LNCAP (cell line): ENCODE results near the gene TAF4.

Experiments used
- TF ChIP-seq, protein P1 (sequence below): fragments of 450-650 bp; IDR thresholded peaks from 2 replicates; pipeline ENCODE4 v1.5.1; 2017; ENCODE audit warnings: mild to moderate bottlenecking

The TAF4 gene

GRCh38 chr20:62067547-62068260 is 2.0 kb upstream of the TAF4 start:
- TF ChIP-seq, protein P1, sequence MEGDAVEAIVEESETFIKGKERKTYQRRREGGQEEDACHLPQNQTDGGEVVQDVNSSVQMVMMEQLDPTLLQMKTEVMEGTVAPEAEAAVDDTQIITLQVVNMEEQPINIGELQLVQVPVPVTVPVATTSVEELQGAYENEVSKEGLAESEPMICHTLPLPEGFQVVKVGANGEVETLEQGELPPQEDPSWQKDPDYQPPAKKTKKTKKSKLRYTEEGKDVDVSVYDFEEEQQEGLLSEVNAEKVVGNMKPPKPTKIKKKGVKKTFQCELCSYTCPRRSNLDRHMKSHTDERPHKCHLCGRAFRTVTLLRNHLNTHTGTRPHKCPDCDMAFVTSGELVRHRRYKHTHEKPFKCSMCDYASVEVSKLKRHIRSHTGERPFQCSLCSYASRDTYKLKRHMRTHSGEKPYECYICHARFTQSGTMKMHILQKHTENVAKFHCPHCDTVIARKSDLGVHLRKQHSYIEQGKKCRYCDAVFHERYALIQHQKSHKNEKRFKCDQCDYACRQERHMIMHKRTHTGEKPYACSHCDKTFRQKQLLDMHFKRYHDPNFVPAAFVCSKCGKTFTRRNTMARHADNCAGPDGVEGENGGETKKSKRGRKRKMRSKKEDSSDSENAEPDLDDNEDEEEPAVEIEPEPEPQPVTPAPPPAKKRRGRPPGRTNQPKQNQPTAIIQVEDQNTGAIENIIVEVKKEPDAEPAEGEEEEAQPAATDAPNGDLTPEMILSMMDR, result no peak

- TF ChIP-seq, protein P1, result no peak
These were observed 1.3 kb upstream of the TAF4 start for GRCh38 chr20:62066983-62067433.

GRCh38 chr20:62066339-62066982 is 780 bp upstream of the TAF4 start:
- TF ChIP-seq, protein P1, result no peak

GRCh38 chr20:62064770-62065673 is 659 bp downstream of the TAF4 start:
- TF ChIP-seq, protein P1, result no peak

DNA sequence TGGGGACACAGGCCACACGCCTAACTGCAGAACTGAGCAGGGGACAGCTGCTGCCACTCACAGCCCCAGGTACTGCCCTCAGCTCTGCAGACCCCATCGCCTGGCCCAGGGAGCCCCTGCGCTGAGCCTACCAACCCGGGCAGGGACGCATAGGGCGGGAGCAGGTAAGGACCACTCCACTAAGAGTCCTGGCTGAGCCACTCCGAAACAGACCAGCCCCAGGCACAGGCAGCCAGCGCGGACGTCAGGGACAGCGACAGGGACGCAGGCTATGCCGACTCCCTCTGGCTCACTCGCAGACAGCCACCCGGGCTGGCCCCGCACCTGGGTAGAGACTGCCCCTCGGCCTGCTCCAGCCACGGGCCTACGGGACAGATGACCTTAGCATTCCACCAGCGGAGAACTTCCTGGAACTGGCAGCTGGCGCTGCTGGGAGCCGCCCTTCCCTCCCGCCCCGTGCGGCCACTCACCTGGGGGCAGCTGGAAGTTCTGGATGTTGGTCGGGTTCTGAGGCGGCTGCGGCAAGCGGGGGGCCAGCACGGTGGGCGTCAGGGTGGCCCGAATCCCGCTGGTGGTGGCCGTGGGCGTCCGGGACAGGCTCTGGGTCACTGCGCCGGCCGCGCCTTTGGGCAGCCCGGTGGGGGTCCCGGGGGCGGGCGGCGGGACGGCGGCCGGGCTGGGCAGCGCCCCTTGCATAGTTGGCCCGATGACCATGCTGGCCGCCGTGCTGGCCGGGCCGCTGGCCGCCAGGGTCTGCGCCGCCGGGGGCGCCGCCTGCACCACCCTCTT is 1.5 kb downstream of the TAF4 start:
- TF ChIP-seq, protein P1, result no peak

GRCh38 chr20:62063315-62063980 is 2.2 kb downstream of the TAF4 start:
- TF ChIP-seq, protein P1, result no peak
